Right cardiac atrium (tissue), 5 donors: ENCODE data around the gene ATL2. TPM values are rescaled to one million over a fixed set of nuclear protein-coding genes. Genes with fewer than 3 reads are reported as not detected.
A peak's percentile ranks its signal among the peaks of the same experiment; 100 is the strongest.
"Not testable (repeated sequence)": the region's sequence is repeated elsewhere in the genome, so short reads cannot be mapped to it uniquely, and the experiment has no call there.

Experiments
- ATAC-seq, 2 donors: fragments of 200-7000 bp; cut with Tn5 transposase; one replicate each; pipeline versions ENCODE4 v1.8.0 to v1.9.1; 2020; ENCODE audit warnings: moderate library complexity in 2 of 2, mild to moderate bottlenecking in 1 of 2
- DNase-seq, 3 donors: peaks; one replicate each; pipeline ENCODE4 v3.0.0-alpha.2; 2020
- H3K27ac ChIP-seq: one replicate; pipeline ENCODE4 v1.5.1; 2013; ENCODE audit warnings: mild to moderate bottlenecking, low read length, control low read depth, moderate library complexity
- H3K27me3 ChIP-seq: one replicate; pipeline ENCODE4 v1.6.1; 2013; ENCODE audit not compliant: control insufficient read depth, insufficient read depth
- H3K4me1 ChIP-seq: one replicate; pipeline ENCODE4 v1.6.1; 2013; ENCODE audit warnings: low read length; ENCODE audit not compliant: control insufficient read depth, insufficient read depth
- H3K4me3 ChIP-seq: one replicate; pipeline ENCODE4 v1.5.1; 2013; ENCODE audit warnings: low read length, control low read depth
- H3K9me3 ChIP-seq: one replicate; pipeline ENCODE4 v1.6.1; 2013; ENCODE audit warnings: low read length; ENCODE audit not compliant: control insufficient read depth
- WGBS: extraction: QIAGEN DNeasy Blood & Tissue Kit; methylation state at CpG from one replicate; pipeline ENCODE4 v1.1.7; 2013; 5-methylcytosine and 5-hydroxymethylcytosine counted together
- intact Hi-C, 4 donors: fragments of 100-400 bp; cut with DNase I; formaldehyde crosslinking; loops; one replicate each; pipeline versions ENCODE4 v1.11.0 to v1.14.0; 2022 to 2023
- polyA plus RNA-seq: library from polyadenylated mRNA; stranded (reverse); fragments of 200-250 nt; gene quantifications from one replicate; pipeline ENCODE4 v1.2.3, GENCODE V29; 2013
- total RNA-seq, 4 donors: library from RNA; stranded (reverse); fragmentation: NEBNext Ultra II Directional; extraction: Animal tissue kit (Norgen Biotek cat#: 25700); gene quantifications; one replicate each; pipeline ENCODE4 v1.2.1, GENCODE V29; 2021
- donor health status: healthy with polysubstance abuse.
- donor health status: DM: no; HTN: yes; CAD: no.
- donor health status: DM: no; HTN: no; CAD: no.
- donor health status: DM: no; HTN: yes; CAD: no; lungs with severe emphysema.
- donor health status: DM: yes; HTN: yes; CAD: no.

Gene ATL2
- total and polyA plus RNA-seq, 5 donors: 19.9 to 53.5 (median 41.0) TPM

- ATAC-seq: peak in 1 of 2 donors; percentile 38
- intact Hi-C loops: loop anchor here in 1 of 4 donors (10.0 kb wide), 1 partner anchor 411 kb away; no protein-coding TSS in a partner anchor
- 90% methylated on average over 6 of the region's 6 CpGs for WGBS
Observed at GRCh38 chr2:38323623-38324022, 53.5 kb downstream of the ATL2 start.

GRCh38 chr2:38322224-38322914, 54.7 kb downstream of the ATL2 start:
- Histone ChIP-seq H3K27ac (no peak overlapping the region), H3K27me3 (no peaks in the 10 kb centered on the region), H3K9me3 (no peaks in the 10 kb centered on the region), H3K4me3 (no peak overlapping the region), H3K4me1 (peaks cover 2% of the 10 kb centered on the region)
- ATAC-seq: no peak
- intact Hi-C loops: loop anchor here in 1 of 4 donors (10.0 kb wide), 1 partner anchor 412 kb away; no protein-coding TSS in a partner anchor
- DNase-seq: no peak

More at GRCh38 chr2:38323623-38324022, 53.5 kb downstream of the ATL2 start:
- no peak overlapping the region for H3K4me3 ChIP-seq
- H3K27ac ChIP-seq: no peak overlapping the region
- H3K4me1 ChIP-seq: peaks cover 2% of the 10 kb centered on the region
- DNase-seq: no peak
- H3K27me3 ChIP-seq: no peaks in the 10 kb centered on the region
- H3K9me3 ChIP-seq: no peaks in the 10 kb centered on the region

GRCh38 chr2:38319240-38319639, 57.8 kb downstream of the ATL2 start:
- H3K4me1 ChIP-seq, H3K4me3 ChIP-seq, DNase-seq, H3K27me3 ChIP-seq, ATAC-seq, H3K27ac ChIP-seq, H3K9me3 ChIP-seq: not testable (repeated sequence)
- intact Hi-C loops: loop anchor here in 3 of 4 donors (5.0 to 10.0 kb wide), 3 partner anchors 216 to 413 kb away; no protein-coding TSS in a partner anchor
- WGBS: 76% methylated on average over 5 of the region's 5 CpGs

- Histone ChIP-seq H3K27me3 (no peaks in the 10 kb centered on the region), H3K9me3 (no peaks in the 10 kb centered on the region), H3K4me1 (no peaks in the 10 kb centered on the region), H3K27ac (no peak overlapping the region), H3K4me3 (no peak overlapping the region)
- DNase-seq: no peak
- ATAC-seq: no peak
- intact Hi-C loops: loop anchor here in 3 of 4 donors (5.0 to 10.0 kb wide), 3 partner anchors 217 to 415 kb away; no protein-coding TSS in a partner anchor
Observed at GRCh38 chr2:38317725-38318124, 59.3 kb downstream of the ATL2 start.

- H3K27ac ChIP-seq: no peak overlapping the region
- intact Hi-C loops: loop anchor here in 3 of 4 donors (5.0 to 10.0 kb wide), 3 partner anchors 219 to 416 kb away; no protein-coding TSS in a partner anchor
- no peak overlapping the region for H3K4me3 ChIP-seq
- no peaks in the 10 kb centered on the region for H3K4me1 ChIP-seq
- ATAC-seq (peak; percentile 60 to 72), DNase-seq (no peak)
- no peaks in the 10 kb centered on the region for H3K27me3 ChIP-seq
- no peaks in the 10 kb centered on the region for H3K9me3 ChIP-seq
- 52% methylated on average over 2 of the region's 2 CpGs for WGBS
Observed at GRCh38 chr2:38315707-38316333, 61.3 kb downstream of the ATL2 start.

- Histone ChIP-seq H3K4me3 (no peak overlapping the region), H3K27ac (no peak overlapping the region), H3K4me1 (no peaks in the 10 kb centered on the region), H3K27me3 (no peaks in the 10 kb centered on the region), H3K9me3 (no peaks in the 10 kb centered on the region)
- intact Hi-C loops: no loop called here
- WGBS: 88% methylated on average over 1 of the region's 1 CpG
- ATAC-seq (no peak), DNase-seq (no peak)
Observed at GRCh38 chr2:38308821-38309220, 68.3 kb downstream of the ATL2 start.

- 85% methylated on average over 3 of the region's 3 CpGs for WGBS
Observed at GRCh38 chr2:38301969-38302702, 74.9 kb downstream of the ATL2 start.

GRCh38 chr2:38301340-38301968, 75.6 kb downstream of the ATL2 start:
- H3K4me1 ChIP-seq: no peaks in the 10 kb centered on the region
- WGBS: 69% methylated on average over 3 of the region's 3 CpGs
- no peak overlapping the region for H3K4me3 ChIP-seq
- peak in 1 of 2 donors; percentile 43 for ATAC-seq
- DNase-seq: peak in 1 of 3 donors; percentile 58
- H3K9me3 ChIP-seq: no peaks in the 10 kb centered on the region
- H3K27me3 ChIP-seq: no peaks in the 10 kb centered on the region
- no peak overlapping the region for H3K27ac ChIP-seq
- intact Hi-C loops: no loop called here

More at GRCh38 chr2:38301969-38302702, 74.9 kb downstream of the ATL2 start:
- Histone ChIP-seq H3K27ac (no peak overlapping the region), H3K27me3 (no peaks in the 10 kb centered on the region), H3K9me3 (no peaks in the 10 kb centered on the region), H3K4me3 (no peak overlapping the region), H3K4me1 (no peaks in the 10 kb centered on the region)
- DNase-seq: no peak
- ATAC-seq: peak in 1 of 2 donors; percentile 56
- intact Hi-C loops: no loop called here

GRCh38 chr2:38298539-38298938, 78.5 kb downstream of the ATL2 start:
- DNase-seq (no peak), ATAC-seq (no peak)
- Histone ChIP-seq H3K9me3 (no peaks in the 10 kb centered on the region), H3K27me3 (no peaks in the 10 kb centered on the region), H3K4me1 (no peaks in the 10 kb centered on the region), H3K27ac (no peak overlapping the region), H3K4me3 (no peak overlapping the region)
- intact Hi-C loops: no loop called here
- 88% methylated on average over 2 of the region's 2 CpGs for WGBS

GRCh38 chr2:38296197-38296780, 80.8 kb downstream of the ATL2 start:
- H3K27me3 ChIP-seq: no peaks in the 10 kb centered on the region
- no peak overlapping the region for H3K4me3 ChIP-seq
- 85% methylated on average over 7 of the region's 7 CpGs for WGBS
- no peak overlapping the region for H3K27ac ChIP-seq
- DNase-seq: no peak
- intact Hi-C loops: no loop called here
- no peaks in the 10 kb centered on the region for H3K9me3 ChIP-seq
- ATAC-seq: no peak
- H3K4me1 ChIP-seq: no peaks in the 10 kb centered on the region
